ENCODE data around the gene SEC14L3. TPM values are rescaled to one million over a fixed set of nuclear protein-coding genes. Genes with fewer than 3 reads are reported as not detected.

SEC14L3 gene
- total RNA-seq, 3 donors from 2014 or later: not detected

GRCh38 chr22:30481711-30482110 is 9.9 kb upstream of the SEC14L3 start:
- no peak for DNase-seq (ENCODE audit: low spot score in 2 of 2)
- Histone ChIP-seq H3K27me3 (no peaks in the 10 kb centered on the region), H3K4me1 (no peaks in the 10 kb centered on the region), H3K4me3 (no peak overlapping the region), H3K36me3 (no peaks in the 10 kb centered on the region), H3K9me3 (no peaks in the 10 kb centered on the region), H3K27ac (no peak overlapping the region)
- TF ChIP-seq POLR2A (IDR thresholded peaks at IDR 0.05) (no peak), POLR2AphosphoS5 (IDR thresholded peaks at IDR 0.05) (no peak), CTCF (IDR thresholded peaks at IDR 0.05) (no peak)
- intact Hi-C loops (cut with DNase I; ENCODE audit: low total_unique reads): no loop called here

GRCh38 chr22:30479981-30480380 is 8.2 kb upstream of the SEC14L3 start:
- H3K9me3 ChIP-seq: no peaks in the 10 kb centered on the region
- no peak for DNase-seq (ENCODE audit: low spot score in 2 of 2)
- no peaks in the 10 kb centered on the region for H3K36me3 ChIP-seq
- H3K27ac ChIP-seq: no peak overlapping the region
- intact Hi-C loops (cut with DNase I; ENCODE audit: low total_unique reads): no loop called here
- TF ChIP-seq CTCF (IDR thresholded peaks at IDR 0.05): no peak
- TF ChIP-seq POLR2AphosphoS5 (IDR thresholded peaks at IDR 0.05): no peak
- no peak for TF ChIP-seq POLR2A (IDR thresholded peaks at IDR 0.05)
- H3K4me1 ChIP-seq: no peaks in the 10 kb centered on the region
- no peaks in the 10 kb centered on the region for H3K27me3 ChIP-seq
- no peak overlapping the region for H3K4me3 ChIP-seq

- no peak for TF ChIP-seq POLR2A (IDR thresholded peaks at IDR 0.05)
- TF ChIP-seq CTCF (IDR thresholded peaks at IDR 0.05): no peak
- no peak for TF ChIP-seq POLR2AphosphoS5 (IDR thresholded peaks at IDR 0.05)
- no peaks in the 10 kb centered on the region for H3K9me3 ChIP-seq
- H3K27me3 ChIP-seq: no peaks in the 10 kb centered on the region
- H3K27ac ChIP-seq: no peak overlapping the region
- H3K4me3 ChIP-seq: no peak overlapping the region
- DNase-seq (ENCODE audit: low spot score in 2 of 2): peak in 1 of 2 donors; percentile 37
- intact Hi-C loops (cut with DNase I; ENCODE audit: low total_unique reads): no loop called here
- no peaks in the 10 kb centered on the region for H3K4me1 ChIP-seq
- no peaks in the 10 kb centered on the region for H3K36me3 ChIP-seq
Observed at GRCh38 chr22:30474683-30475424, 3.0 kb upstream of the SEC14L3 start.

GRCh38 chr22:30474121-30474520 is 2.3 kb upstream of the SEC14L3 start:
- H3K9me3 ChIP-seq: no peaks in the 10 kb centered on the region
- no peak for DNase-seq (ENCODE audit: low spot score in 2 of 2)
- no peak overlapping the region for H3K4me3 ChIP-seq
- intact Hi-C loops (cut with DNase I; ENCODE audit: low total_unique reads): no loop called here
- no peaks in the 10 kb centered on the region for H3K4me1 ChIP-seq
- no peaks in the 10 kb centered on the region for H3K27me3 ChIP-seq
- TF ChIP-seq CTCF (IDR thresholded peaks at IDR 0.05): no peak
- TF ChIP-seq POLR2AphosphoS5 (IDR thresholded peaks at IDR 0.05): no peak
- TF ChIP-seq POLR2A (IDR thresholded peaks at IDR 0.05): no peak
- no peaks in the 10 kb centered on the region for H3K36me3 ChIP-seq
- H3K27ac ChIP-seq: no peak overlapping the region

GRCh38 chr22:30472994-30473720 is 1.3 kb upstream of the SEC14L3 start:
- H3K36me3 ChIP-seq: no peaks in the 10 kb centered on the region
- intact Hi-C loops (cut with DNase I; ENCODE audit: low total_unique reads): no loop called here
- no peaks in the 10 kb centered on the region for H3K4me1 ChIP-seq
- TF ChIP-seq POLR2AphosphoS5 (IDR thresholded peaks at IDR 0.05): no peak
- TF ChIP-seq CTCF (IDR thresholded peaks at IDR 0.05): no peak
- TF ChIP-seq POLR2A (IDR thresholded peaks at IDR 0.05): no peak
- H3K27me3 ChIP-seq: no peaks in the 10 kb centered on the region
- H3K9me3 ChIP-seq: no peaks in the 10 kb centered on the region
- H3K27ac ChIP-seq: no peak overlapping the region
- no peak for DNase-seq (ENCODE audit: low spot score in 2 of 2)
- H3K4me3 ChIP-seq: no peak overlapping the region
